HCT116 (cell line): ENCODE data around the gene TLE6. TPM values are rescaled to one million over a fixed set of nuclear protein-coding genes. Genes with fewer than 3 reads are reported as not detected.

Experiments
- ATAC-seq: fragments of 200-7000 bp; cut with Tn5 transposase; 2 replicates; pipeline ENCODE4 v1.9.1; 2020; ENCODE audit warnings: mild to moderate bottlenecking, moderate library complexity
- BruUV-seq: library from RNA; stranded (reverse); fragments of 400-500 nt; replicated peaks from 2 replicates; lab custom pipeline; 2021; lab: Mats Ljungman, UMichigan
- CTCF ChIA-PET: fragments of 300-600 bp; sonication (Branson Sonifier 250); formaldehyde crosslinking; loops from one replicate; lab custom pipeline; 2021; ENCODE audit warnings: antibody characterized with exemption; lab: Charles Lee
- POLR2A ChIA-PET: fragments of 300-600, 350-600 bp; sonication (Branson Sonifier 250); formaldehyde crosslinking; loops from one replicate; lab custom pipeline; 2021; ENCODE audit warnings: antibody characterized with exemption; lab: Charles Lee
- RAD21 ChIA-PET, 2 experiments: fragments of 300-600 bp; sonication (Branson Sonifier 250); formaldehyde crosslinking; loops; one replicate each; lab custom pipeline; 2023; ENCODE audit warnings: low total read pairs in 2 of 2; ENCODE audit not compliant: uncharacterized antibody in 2 of 2, unreplicated experiment in 2 of 2, low non-redundant PET in 1 of 2; lab: Charles Lee
- DNase-seq: peaks from one replicate; pipeline ENCODE4 v3.0.0-alpha.2; 2010; ENCODE audit warnings: low read depth, low spot score
- H2AFZ ChIP-seq: fragments of 200-600 bp; shearing (Covaris generic), sonication (generic); 2 replicates; pipeline ENCODE4 v1.6.1; 2017; ENCODE audit warnings: low read depth, mixed run types, mixed read lengths, antibody characterized with exemption, low read length; ENCODE audit not compliant: poor library complexity, severe bottlenecking
- H3K27ac ChIP-seq: 2 replicates; pipeline ENCODE4 v1.5.1; 2012; ENCODE audit warnings: low read depth, low read length
- H3K27me3 ChIP-seq: fragments of 200-600 bp; sonication (generic); 2 replicates; pipeline ENCODE4 v1.6.1; 2016; ENCODE audit warnings: mixed run types, low read length, mixed read lengths; ENCODE audit not compliant: insufficient read depth
- H3K36me3 ChIP-seq, 2 experiments: fragments of 200-500 bp in 1 of 2; fragments of 200-600 bp in 1 of 2; sonication (Bioruptor generic) in 1 of 2; sonication (generic) in 1 of 2; 2 replicates each; pipeline versions ENCODE4 v1.5.1 to v1.6.1; 2014 to 2016; ENCODE audit warnings: low read length in 2 of 2, inconsistent platforms in 1 of 2, mixed read lengths in 1 of 2, mixed run types in 1 of 2; ENCODE audit not compliant: insufficient read depth in 2 of 2, control insufficient read depth in 1 of 2
- H3K4me1 ChIP-seq, 2 experiments: fragments of 200-600 bp in 1 of 2; sonication (generic) in 1 of 2; 2 replicates each; pipeline versions ENCODE4 v1.5.1 to v1.6.1; 2012 to 2017; ENCODE audit warnings: low read length in 2 of 2, inconsistent platforms in 1 of 2, mild to moderate bottlenecking in 1 of 2, mixed read lengths in 1 of 2, mixed run types in 1 of 2, moderate library complexity in 1 of 2; ENCODE audit not compliant: insufficient read depth in 2 of 2, control insufficient read depth in 1 of 2
- H3K4me2 ChIP-seq: fragments of 200-600 bp; sonication (generic); 2 replicates; pipeline ENCODE4 v1.6.1; 2017; ENCODE audit warnings: mixed run types, low read length, mixed read lengths
- H3K4me3 ChIP-seq, 2 experiments: fragments of 200-600 bp in 1 of 2; sonication (generic) in 1 of 2; replicated peaks in 1 of 2; 2 replicates each; pipeline ENCODE4 v1.5.1; 2011 to 2016; ENCODE audit warnings: low read length in 2 of 2, control low read depth in 1 of 2, low read depth in 1 of 2, mild to moderate bottlenecking in 1 of 2, mixed read lengths in 1 of 2, mixed run types in 1 of 2
- H3K79me2 ChIP-seq: fragments of 200-600 bp; sonication (generic); 2 replicates; pipeline ENCODE4 v1.6.1; 2017; ENCODE audit warnings: mild to moderate bottlenecking, mixed run types, low read length, moderate library complexity, mixed read lengths; ENCODE audit not compliant: insufficient read depth
- H3K9ac ChIP-seq: fragments of 200-600 bp; sonication (generic); 2 replicates; pipeline ENCODE4 v1.6.1; 2016; ENCODE audit warnings: low read length, mixed read lengths
- H3K9me2 ChIP-seq: fragments of 200-600 bp; sonication (generic), shearing (Covaris generic); 2 replicates; pipeline ENCODE4 v1.6.1; 2017; ENCODE audit warnings: mixed run types, mild to moderate bottlenecking, moderate library complexity; ENCODE audit not compliant: insufficient read depth
- H3K9me3 ChIP-seq, 2 experiments: fragments of 200-500 bp in 1 of 2; fragments of 200-600 bp in 1 of 2; sonication (Bioruptor generic) in 1 of 2; sonication (generic) in 1 of 2; 2 replicates each; pipeline ENCODE4 v1.6.1; 2014 to 2017; ENCODE audit warnings: low read length in 2 of 2, mixed read lengths in 2 of 2, inconsistent platforms in 1 of 2, low read depth in 1 of 2, mild to moderate bottlenecking in 1 of 2, mixed run types in 1 of 2, moderate library complexity in 1 of 2; ENCODE audit not compliant: control insufficient read depth in 1 of 2, insufficient read depth in 1 of 2
- H4K20me1 ChIP-seq: fragments of 200-600 bp; sonication (generic), shearing (Covaris generic); 2 replicates; pipeline ENCODE4 v1.6.1; 2017; ENCODE audit warnings: mixed run types, mild to moderate bottlenecking, moderate library complexity; ENCODE audit not compliant: insufficient read depth
- ATF3 ChIP-seq: IDR thresholded peaks from 2 replicates; pipeline ENCODE4 v1.6.1; 2012
- CBX3 ChIP-seq: IDR thresholded peaks from 2 replicates; pipeline ENCODE4 v1.6.1; 2012; ENCODE audit warnings: low read depth
- CEBPB ChIP-seq: IDR thresholded peaks from 2 replicates; pipeline ENCODE4 v1.6.1; 2012; ENCODE audit warnings: low read depth
- CTCF ChIP-seq, 3 experiments: fragments of 200-600 bp in 1 of 3; sonication (generic) in 1 of 3; IDR thresholded peaks in 2 of 3; conservative IDR thresholded peaks in 1 of 3; 2 replicates each; pipeline ENCODE4 v1.5.1; 2012 to 2017; ENCODE audit warnings: low read depth in 2 of 3, low read length in 2 of 3, antibody characterized with exemption in 1 of 3, borderline replicate concordance in 1 of 3, control low read depth in 1 of 3, mild to moderate bottlenecking in 1 of 3, mixed read lengths in 1 of 3, mixed run types in 1 of 3, moderate library complexity in 1 of 3; ENCODE audit not compliant: insufficient read depth in 1 of 3
- ELF1 ChIP-seq: IDR thresholded peaks from 2 replicates; pipeline ENCODE4 v1.6.1; 2012; ENCODE audit warnings: low read depth, borderline replicate concordance
- EZH2 ChIP-seq: fragments of 200-600 bp; sonication (generic); IDR thresholded peaks from 2 replicates; pipeline ENCODE4 v1.6.1; 2017; ENCODE audit warnings: antibody characterized with exemption, mixed run types
- FOSL1 ChIP-seq: IDR thresholded peaks from 2 replicates; pipeline ENCODE4 v1.6.1; 2012; ENCODE audit warnings: low read depth
- JUND ChIP-seq: IDR thresholded peaks from 2 replicates; pipeline ENCODE4 v1.6.1; 2012
- MAX ChIP-seq: IDR thresholded peaks from 2 replicates; pipeline ENCODE4 v1.6.1; 2012
- POLR2A ChIP-seq: IDR thresholded peaks from 2 replicates; pipeline ENCODE4 v1.7.0; 2011; ENCODE audit warnings: borderline replicate concordance; ENCODE audit not compliant: insufficient read depth, insufficient read length; ENCODE audit errors: extremely low read depth
- RAD21 ChIP-seq: IDR thresholded peaks from 2 replicates; pipeline ENCODE4 v1.6.1; 2012; ENCODE audit warnings: low read depth, mild to moderate bottlenecking
- REST ChIP-seq: IDR thresholded peaks from 2 replicates; pipeline ENCODE4 v1.6.1; 2012; ENCODE audit warnings: low read depth
- SP1 ChIP-seq: IDR thresholded peaks from 2 replicates; pipeline ENCODE4 v1.6.1; 2012; ENCODE audit warnings: low read depth
- YY1 ChIP-seq: IDR thresholded peaks from 2 replicates; pipeline ENCODE4 v1.6.1; 2011; ENCODE audit warnings: low read length, low read depth, moderate library complexity, mild to moderate bottlenecking; ENCODE audit not compliant: insufficient replicate concordance; ENCODE audit errors: extremely low read depth
- ZFX ChIP-seq: fragments of 450-650 bp; IDR thresholded peaks from 2 replicates; pipeline ENCODE4 v1.6.1; 2017
- ZNF274 ChIP-seq: fragments of 200-500 bp; sonication (Bioruptor generic); IDR thresholded peaks from 2 replicates; pipeline ENCODE4 v1.6.1; 2014; ENCODE audit warnings: mild to moderate bottlenecking, low read depth, low read length, inconsistent platforms
- intact Hi-C: fragments of 100-400 bp; cut with micrococcal nuclease; formaldehyde crosslinking; loops from 2 replicates; pipeline ENCODE4 v1.10.0; 2022
- total RNA-seq: library from RNA; stranded (reverse); gene quantifications from one replicate; pipeline ENCODE4 v1.2.1, GENCODE V29; 2021; ENCODE audit not compliant: unreplicated experiment

The TLE6 gene
- total RNA-seq, 1 experiment from 2014 or later, result 10.9 TPM

- intact Hi-C loops, result no loop called here
- Histone ChIP-seq H2AFZ (no peak overlapping the region), H4K20me1 (no peaks in the 10 kb centered on the region), H3K4me2 (no peak overlapping the region), H3K79me2 (no peaks in the 10 kb centered on the region), H3K9me2 (no peaks in the 10 kb centered on the region), H3K9me3 (no peaks in the 10 kb centered on the region), H3K36me3 (no peaks in the 10 kb centered on the region), H3K9ac (no peak overlapping the region), H3K4me1 (peaks cover 9 to 32% of the 10 kb centered on the region in 2 experiments), H3K27ac (no peak overlapping the region), H3K27me3 (no peaks in the 10 kb centered on the region), H3K4me3 (no peak overlapping the region)
- ATAC-seq, result no peak
- TF ChIP-seq POLR2A, result no peak
- TF ChIP-seq CBX3, result no peak
- TF ChIP-seq ZNF274, result no peak
- no peak for TF ChIP-seq CTCF (IDR thresholded peaks at IDR 0.05 in 2 of 3, conservative IDR thresholded peaks at IDR 0.05 in 1 of 3; ENCODE audit: borderline replicate concordance in 1 of 3, insufficient read depth in 1 of 3, low read depth in 2 of 3, low read length in 2 of 3)
- no peak for TF ChIP-seq EZH2
- no peak for TF ChIP-seq FOSL1
- DNase-seq, result no peak
- ChIA-PET RAD21 (no interaction called here), POLR2A (interaction anchor here (1.7 kb wide), 1 partner anchor 24 kb away, joined by 3 read pairs; no protein-coding TSS in a partner anchor), CTCF (no interaction called here)
- no TSS peak for BruUV-seq
Measured at GRCh38 chr19:2981898-2982297, 4.5 kb downstream of the TLE6 start.

- ChIA-PET RAD21 (no interaction called here), POLR2A (interaction anchor here (1.7 kb wide), 1 partner anchor 23 kb away, joined by 3 read pairs; no protein-coding TSS in a partner anchor), CTCF (no interaction called here)
- H3K27ac ChIP-seq, result no peak overlapping the region
- peaks cover 9 to 28% of the 10 kb centered on the region in 2 experiments for H3K4me1 ChIP-seq
- H3K9ac ChIP-seq, result no peak overlapping the region
- no peak overlapping the region for H3K4me3 ChIP-seq
- H3K4me2 ChIP-seq, result no peak overlapping the region
- no peaks in the 10 kb centered on the region for H3K36me3 ChIP-seq
- H3K79me2 ChIP-seq, result no peaks in the 10 kb centered on the region
- no peak for ATAC-seq
- DNase-seq, result no peak
- H3K9me2 ChIP-seq, result no peaks in the 10 kb centered on the region
- H4K20me1 ChIP-seq, result no peaks in the 10 kb centered on the region
- H3K9me3 ChIP-seq, result no peaks in the 10 kb centered on the region
- no TSS peak for BruUV-seq
- no peaks in the 10 kb centered on the region for H3K27me3 ChIP-seq
- H2AFZ ChIP-seq, result no peak overlapping the region
- intact Hi-C loops, result no loop called here
- TF ChIP-seq CBX3, result no peak
- TF ChIP-seq MAX, result no peak
- TF ChIP-seq REST, result no peak
- TF ChIP-seq ZFX, result no peak
- TF ChIP-seq RAD21, result no peak
- no peak for TF ChIP-seq POLR2A
- no peak for TF ChIP-seq CEBPB
- no peak for TF ChIP-seq FOSL1
- no peak for TF ChIP-seq ATF3
- no peak for TF ChIP-seq EZH2
- no peak for TF ChIP-seq YY1
- TF ChIP-seq SP1, result no peak
- no peak for TF ChIP-seq ELF1
- no peak for TF ChIP-seq JUND
Measured at GRCh38 chr19:2982561-2982960, 5.2 kb downstream of the TLE6 start.
